Astrocyte of the cerebellum (primary cell): ENCODE measurements around the gene UGT1A3.

ENCODE experiments used
- DNase-seq: peaks from one replicate; pipeline ENCODE4 v3.0.0-alpha.2; 2011; ENCODE audit warnings: low read depth
- H3K4me3 ChIP-seq: 2 replicates; pipeline ENCODE4 v1.5.1; 2011; ENCODE audit warnings: mild to moderate bottlenecking, low read depth, low read length, moderate library complexity
- CTCF ChIP-seq: IDR thresholded peaks from 2 replicates; pipeline ENCODE4 v1.5.1; 2012; ENCODE audit warnings: low read length, low read depth, moderate library complexity, mild to moderate bottlenecking; ENCODE audit errors: missing control alignments
- in situ Hi-C: cut with HindIII; loops from 2 replicates; pipeline ENCODE4 v1.10.0; 2017; ENCODE audit warnings: low sequenced_read_pairs

Gene UGT1A3

GRCh38 chr2:233814056-233814835 lies 85.4 kb downstream of the UGT1A3 start:
- no peak for TF ChIP-seq CTCF
- in situ Hi-C loops = no loop called here
- H3K4me3 ChIP-seq = no peak overlapping the region
- no peak for DNase-seq

GRCh38 chr2:233815861-233816260 lies 87.0 kb downstream of the UGT1A3 start:
- no peak overlapping the region for H3K4me3 ChIP-seq
- in situ Hi-C loops = no loop called here
- DNase-seq = no peak
- no peak for TF ChIP-seq CTCF

- DNase-seq = no peak
- TF ChIP-seq CTCF = no peak
- in situ Hi-C loops = no loop called here
- H3K4me3 ChIP-seq = no peak overlapping the region
These were observed 87.5 kb downstream of the UGT1A3 start for GRCh38 chr2:233816334-233816733.

- in situ Hi-C loops = no loop called here
- TF ChIP-seq CTCF = no peak
- no peak for DNase-seq
- H3K4me3 ChIP-seq = no peak overlapping the region
These were observed 87.9 kb downstream of the UGT1A3 start for GRCh38 chr2:233816771-233817170.

DNA sequence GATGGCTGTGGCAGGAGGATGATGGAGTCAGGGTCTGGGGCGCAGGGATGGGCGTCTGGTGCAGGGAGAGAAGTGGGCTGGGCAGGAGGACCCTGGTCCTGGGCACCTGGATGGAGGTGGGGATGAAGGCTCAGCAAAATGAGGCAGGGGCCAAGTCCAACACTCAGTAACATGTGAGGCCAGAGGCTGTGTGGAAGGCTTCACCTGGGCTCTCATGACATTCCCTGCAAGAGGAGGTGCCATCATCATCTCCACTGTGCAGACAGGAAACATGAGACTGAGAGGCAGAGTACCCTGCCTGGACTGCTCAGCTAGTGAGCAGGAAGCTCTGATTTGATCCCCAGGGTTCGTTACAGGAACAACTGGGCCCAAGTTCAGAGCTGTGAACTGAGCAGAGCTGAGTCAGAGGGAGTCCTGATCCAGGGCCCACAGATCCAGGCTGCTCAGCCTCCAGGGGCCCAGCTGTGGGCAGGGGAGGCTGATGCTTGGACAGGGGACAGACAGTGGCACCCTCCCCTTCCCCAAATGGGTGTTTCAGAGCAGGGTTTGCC lies 88.6 kb downstream of the UGT1A3 start:
- no peak for DNase-seq
- in situ Hi-C loops = no loop called here
- no peak for TF ChIP-seq CTCF
- no peak overlapping the region for H3K4me3 ChIP-seq

DNA sequence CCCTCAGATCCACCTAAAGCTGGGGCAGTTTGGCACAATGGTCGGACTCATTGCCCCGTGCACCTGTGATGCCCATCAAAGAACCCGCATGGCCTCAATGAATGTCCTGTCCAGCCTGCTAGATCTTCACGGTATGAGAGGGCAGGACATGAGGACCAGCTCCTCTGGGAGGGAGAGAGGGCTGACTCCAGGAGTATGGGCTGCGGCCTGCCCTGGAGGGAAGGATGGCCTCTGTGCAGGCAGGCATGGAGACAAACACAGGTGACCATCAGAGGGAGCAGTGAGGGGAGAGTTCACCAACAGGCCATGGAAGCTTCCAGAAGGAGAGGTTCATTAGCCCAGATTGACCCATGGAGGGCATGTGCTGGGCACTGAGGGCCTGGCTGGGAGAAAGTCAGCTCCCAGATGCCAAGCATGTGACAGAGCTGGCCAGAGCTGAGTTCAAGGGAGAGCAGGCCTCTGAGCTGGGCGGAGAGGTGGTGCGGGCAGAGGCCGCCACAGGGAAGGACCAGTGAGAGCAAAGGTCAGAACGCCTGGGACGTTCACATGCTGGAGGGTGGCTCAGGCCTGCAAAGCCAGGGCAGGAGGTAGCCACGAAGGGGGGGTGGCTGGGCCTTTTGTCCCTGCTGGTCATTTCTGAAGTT lies 89.3 kb downstream of the UGT1A3 start:
- DNase-seq = no peak
- in situ Hi-C loops = no loop called here
- H3K4me3 ChIP-seq = no peak overlapping the region
- TF ChIP-seq CTCF = no peak
